B cell (primary cell): ENCODE measurements around the gene HOXD1. TPM values are rescaled to one million over a fixed set of nuclear protein-coding genes. Genes with fewer than 3 reads are reported as not detected.
A peak's percentile ranks its signal among the peaks of the same experiment; 100 is the strongest.

Experiments used
- ATAC-seq: fragments of 200-7000 bp; cut with Tn5 transposase; one replicate; pipeline ENCODE4 v1.10.0; 2021; ENCODE audit warnings: low read depth, mild to moderate bottlenecking, moderate number of reproducible peaks, moderate library complexity
- CTCF ChIA-PET: fragments of 350-600 bp; sonication (Branson Sonifier 250); formaldehyde crosslinking; loops from one replicate; lab custom pipeline; 2021; ENCODE audit warnings: antibody characterized with exemption, inconsistent platforms; lab: Charles Lee
- POLR2A ChIA-PET: fragments of 350-600 bp; sonication (Branson Sonifier 250); formaldehyde crosslinking; loops from one replicate; lab custom pipeline; 2021; ENCODE audit warnings: antibody characterized with exemption; lab: Charles Lee
- DNase-seq: peaks from one replicate; pipeline ENCODE4 v3.0.0; 2013
- H2AFZ ChIP-seq: 2 replicates; pipeline ENCODE4 v1.6.1; 2012; ENCODE audit warnings: mild to moderate bottlenecking, low read depth, low read length; ENCODE audit not compliant: insufficient read depth, poor library complexity, severe bottlenecking
- H3K27ac ChIP-seq, 2 donors: 1 replicate in 1 of 2; 2 replicates in 1 of 2; pipeline ENCODE4 v1.5.1; 2012 to 2013; ENCODE audit warnings: low read length in 2 of 2, mild to moderate bottlenecking in 2 of 2, moderate library complexity in 1 of 2
- H3K27me3 ChIP-seq, 4 experiments: fragments of 200-600 bp in 1 of 4; sonication (generic) in 1 of 4; replicated peaks in 1 of 4; 1 replicate in 2 of 4; 2 replicates in 2 of 4; pipeline versions ENCODE4 v1.6.1 to v1.7.0; 2013 to 2016; ENCODE audit warnings: low read length in 3 of 4, mild to moderate bottlenecking in 2 of 4, mixed read lengths in 1 of 4, moderate library complexity in 1 of 4; ENCODE audit not compliant: insufficient read depth in 4 of 4, control insufficient read depth in 3 of 4; ENCODE audit errors: control extremely low read depth in 1 of 4
- H3K36me3 ChIP-seq, 2 experiments: replicated peaks in 1 of 2; 1 replicate in 1 of 2; 2 replicates in 1 of 2; pipeline versions ENCODE4 v1.6.1 to v1.7.1; 2013; ENCODE audit warnings: low read length in 1 of 2; ENCODE audit not compliant: insufficient read depth in 2 of 2, control insufficient read depth in 1 of 2; ENCODE audit errors: control extremely low read depth in 1 of 2, extremely low read depth in 1 of 2
- H3K4me1 ChIP-seq, 2 donors: fragments of 200-600 bp in 1 of 2; sonication (generic) in 1 of 2; 1 replicate in 1 of 2; 2 replicates in 1 of 2; pipeline versions ENCODE4 v1.5.1 to v1.6.1; 2013 to 2017; ENCODE audit warnings: low read length in 2 of 2; ENCODE audit not compliant: control insufficient read depth in 2 of 2, insufficient read depth in 2 of 2
- H3K4me2 ChIP-seq: replicated peaks from 2 replicates; pipeline ENCODE3; 2012; ENCODE audit warnings: mild to moderate bottlenecking, low read depth, low read length; ENCODE audit not compliant: poor library complexity, severe bottlenecking
- H3K4me3 ChIP-seq, 5 experiments: fragments of 200-600 bp in 1 of 5; sonication (generic) in 1 of 5; 1 replicate in 3 of 5; 2 replicates in 2 of 5; pipeline versions ENCODE4 v1.5.1 to v1.7.0; 2011 to 2016; ENCODE audit warnings: low read length in 4 of 5, mild to moderate bottlenecking in 4 of 5, low read depth in 2 of 5, control low read depth in 1 of 5, moderate library complexity in 1 of 5; ENCODE audit not compliant: insufficient read depth in 1 of 5; ENCODE audit errors: control extremely low read depth in 1 of 5, extremely low read depth in 1 of 5
- H3K79me2 ChIP-seq: fragments of 200-600 bp; sonication (generic); one replicate; pipeline ENCODE4 v1.6.0; 2016; ENCODE audit warnings: low read length; ENCODE audit not compliant: control insufficient read depth, insufficient read depth
- H3K9ac ChIP-seq: fragments of 200-600 bp; sonication (generic); 2 replicates; pipeline ENCODE4 v1.6.1; 2017; ENCODE audit warnings: mild to moderate bottlenecking, low read length, moderate library complexity
- H3K9me3 ChIP-seq, 3 donors: one replicate each; pipeline versions ENCODE4 v1.6.1 to v1.7.1; 2013; ENCODE audit warnings: low read length in 2 of 3; ENCODE audit not compliant: control insufficient read depth in 2 of 3, insufficient read depth in 1 of 3; ENCODE audit errors: control extremely low read depth in 1 of 3
- H4K20me1 ChIP-seq: 2 replicates; pipeline ENCODE4 v1.6.0; 2012; ENCODE audit warnings: mild to moderate bottlenecking, low read length; ENCODE audit not compliant: insufficient read depth, control insufficient read depth, poor library complexity, severe bottlenecking
- H3K27ac Mint-ChIP-seq: one replicate; pipeline ENCODE4 v1.8.0; 2021; ENCODE audit warnings: mixed read lengths
- H3K27me3 Mint-ChIP-seq: one replicate; pipeline ENCODE4 v1.8.0; 2021; ENCODE audit warnings: mixed read lengths
- H3K4me1 Mint-ChIP-seq: one replicate; pipeline ENCODE4 v1.8.0; 2021; ENCODE audit warnings: mixed read lengths
- H3K4me3 Mint-ChIP-seq: one replicate; pipeline ENCODE4 v1.8.0; 2021; ENCODE audit warnings: mixed read lengths
- H3K9me3 Mint-ChIP-seq: one replicate; pipeline ENCODE4 v1.8.0; 2022; ENCODE audit warnings: mixed read lengths; ENCODE audit not compliant: insufficient read depth
- EZH2 ChIP-seq: IDR thresholded peaks from 2 replicates; pipeline ENCODE4 v1.6.1; 2012; ENCODE audit warnings: borderline replicate concordance, low read depth, mild to moderate bottlenecking, moderate library complexity, low read length; ENCODE audit not compliant: insufficient read depth, poor library complexity, severe bottlenecking
- WGBS: methylation state at CpG from one replicate; pipeline ENCODE4 v1.1.5; 2013; ENCODE audit warnings: missing lambda C conversion rate; ENCODE audit not compliant: insufficient coverage; 5-methylcytosine and 5-hydroxymethylcytosine counted together
- intact Hi-C: fragments of 100-400 bp; cut with micrococcal nuclease; formaldehyde crosslinking; loops from one replicate; pipeline ENCODE4 v1.10.0; 2022
- polyA plus RNA-seq: library from polyadenylated mRNA; depleted of rRNA; stranded (reverse); fragments of >200 nt; gene quantifications from 2 replicates; pipeline ENCODE4 v1.2.3, GENCODE V29; 2012
- total RNA-seq, 2 donors: library from RNA; stranded (reverse); fragments of 120-200 nt in 1 of 2; gene quantifications; 1 replicate in 1 of 2; 2 replicates in 1 of 2; pipeline versions ENCODE4 v1.2.3 to v1.2.4, GENCODE V29; 2013 to 2022
- TF ChIP-seq, protein P1 (sequence below): fragments of 200-600 bp; IDR thresholded peaks from one replicate; pipeline ENCODE4 v1.8.0; 2022; ENCODE audit warnings: antibody characterized with exemption, mild to moderate bottlenecking

HOXD1 gene
- total and polyA plus RNA-seq, 2 donors (not counting 1 experiment from before 2014, with no cell fraction given), result not detected

DNA sequence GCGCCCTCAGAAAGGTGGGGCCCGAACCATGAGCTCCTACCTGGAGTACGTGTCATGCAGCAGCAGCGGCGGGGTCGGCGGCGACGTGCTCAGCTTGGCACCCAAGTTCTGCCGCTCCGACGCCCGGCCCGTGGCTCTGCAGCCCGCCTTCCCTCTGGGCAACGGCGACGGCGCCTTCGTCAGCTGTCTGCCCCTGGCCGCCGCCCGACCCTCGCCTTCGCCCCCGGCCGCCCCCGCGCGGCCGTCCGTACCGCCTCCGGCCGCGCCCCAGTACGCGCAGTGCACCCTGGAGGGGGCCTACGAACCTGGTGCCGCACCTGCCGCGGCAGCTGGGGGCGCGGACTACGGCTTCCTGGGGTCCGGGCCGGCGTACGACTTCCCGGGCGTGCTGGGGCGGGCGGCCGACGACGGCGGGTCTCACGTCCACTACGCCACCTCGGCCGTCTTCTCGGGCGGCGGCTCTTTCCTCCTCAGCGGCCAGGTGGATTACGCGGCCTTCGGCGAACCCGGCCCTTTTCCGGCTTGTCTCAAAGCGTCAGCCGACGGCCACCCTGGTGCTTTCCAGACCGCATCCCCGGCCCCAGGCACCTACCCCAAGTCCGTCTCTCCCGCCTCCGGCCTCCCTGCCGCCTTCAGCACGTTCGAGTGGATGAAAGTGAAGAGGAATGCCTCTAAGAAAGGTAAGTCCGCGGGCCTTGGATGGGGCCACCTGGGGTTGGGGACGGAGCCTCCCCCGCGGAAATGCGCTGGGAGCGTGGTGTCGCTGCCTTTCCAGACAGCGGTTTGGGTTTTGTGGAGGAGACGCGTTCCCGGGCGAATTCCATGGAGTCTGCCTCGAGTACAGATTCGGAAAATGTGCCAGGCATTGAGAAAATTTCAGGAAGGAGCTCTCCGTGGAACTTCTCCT lies 559 bp downstream of the HOXD1 start:
- Histone ChIP-seq H3K9ac (peak overlapping the region; percentile 48), H3K4me1 (peaks cover 20 to 28% of the 10 kb centered on the region in 2 donors), H3K4me3 (peak overlapping the region in 3 of 5 experiments; percentile 22 to 51 (median 39)), H3K36me3 (no peaks in the 10 kb centered on the region), H4K20me1 (no peaks in the 10 kb centered on the region), H2AFZ (peak overlapping the region; percentile 50), H3K9me3 (no peaks in the 10 kb centered on the region), H3K27ac (no peak overlapping the region), H3K27me3 (peaks cover 0 to 57% (median 49%) of the 10 kb centered on the region in 4 experiments), H3K79me2 (no peaks in the 10 kb centered on the region), H3K4me2 (peak overlapping the region; percentile 88)
- Mint-ChIP-seq H3K4me3 (peak overlapping the region; percentile 73), H3K9me3 (no peaks in the 10 kb centered on the region), H3K4me1 (peaks cover 24% of the 10 kb centered on the region), H3K27me3 (peaks cover 64% of the 10 kb centered on the region), H3K27ac (no peak overlapping the region)
- intact Hi-C loops, result no loop called here
- ATAC-seq (no peak), DNase-seq (peak; percentile 47)
- ChIA-PET CTCF (interaction anchor here (1.3 kb wide), 1 partner anchor 58 kb away, joined by 3 read pairs; no protein-coding TSS in a partner anchor), POLR2A (no interaction called here)
- TF ChIP-seq, protein P1, sequence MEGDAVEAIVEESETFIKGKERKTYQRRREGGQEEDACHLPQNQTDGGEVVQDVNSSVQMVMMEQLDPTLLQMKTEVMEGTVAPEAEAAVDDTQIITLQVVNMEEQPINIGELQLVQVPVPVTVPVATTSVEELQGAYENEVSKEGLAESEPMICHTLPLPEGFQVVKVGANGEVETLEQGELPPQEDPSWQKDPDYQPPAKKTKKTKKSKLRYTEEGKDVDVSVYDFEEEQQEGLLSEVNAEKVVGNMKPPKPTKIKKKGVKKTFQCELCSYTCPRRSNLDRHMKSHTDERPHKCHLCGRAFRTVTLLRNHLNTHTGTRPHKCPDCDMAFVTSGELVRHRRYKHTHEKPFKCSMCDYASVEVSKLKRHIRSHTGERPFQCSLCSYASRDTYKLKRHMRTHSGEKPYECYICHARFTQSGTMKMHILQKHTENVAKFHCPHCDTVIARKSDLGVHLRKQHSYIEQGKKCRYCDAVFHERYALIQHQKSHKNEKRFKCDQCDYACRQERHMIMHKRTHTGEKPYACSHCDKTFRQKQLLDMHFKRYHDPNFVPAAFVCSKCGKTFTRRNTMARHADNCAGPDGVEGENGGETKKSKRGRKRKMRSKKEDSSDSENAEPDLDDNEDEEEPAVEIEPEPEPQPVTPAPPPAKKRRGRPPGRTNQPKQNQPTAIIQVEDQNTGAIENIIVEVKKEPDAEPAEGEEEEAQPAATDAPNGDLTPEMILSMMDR, result no peak
- TF ChIP-seq EZH2, result no peak
- 8% methylated on average over 94 of the region's 98 CpGs for WGBS
